Measurements from ENCODE around the gene SRMS.

SRMS gene

DNA sequence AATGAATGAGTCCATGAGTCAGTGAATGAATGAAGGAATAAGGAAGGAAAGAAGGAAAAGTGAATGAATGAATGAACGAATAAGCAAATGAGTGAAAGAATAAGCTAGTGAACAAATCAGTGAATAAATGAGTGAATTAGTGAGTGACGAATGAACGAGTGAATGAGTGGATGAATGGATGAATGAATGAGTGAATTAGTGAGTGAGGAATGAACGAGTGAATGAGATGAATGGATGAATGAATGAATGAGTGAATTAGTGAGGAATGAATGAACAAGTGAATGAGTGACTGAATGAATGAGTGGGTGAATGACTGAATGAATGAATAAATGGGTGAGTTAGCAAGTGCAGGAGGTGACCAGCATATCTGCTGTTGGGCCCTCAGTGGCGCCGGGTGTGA lies 3.8 kb downstream of the SRMS start:
- no peaks in the 10 kb centered on the region for H3K36me3 ChIP-seq (ENCODE audit: control insufficient read depth, low read depth, low read length)
- no peak overlapping the region for H3K4me3 ChIP-seq (ENCODE audit: low read length)
- no peaks in the 10 kb centered on the region for H3K9me3 ChIP-seq (ENCODE audit: control insufficient read depth, low read depth, low read length)
- no peak overlapping the region for H3K9ac ChIP-seq (ENCODE audit: low read length)
- H3K4me1 ChIP-seq (ENCODE audit: control insufficient read depth, low read depth, low read length), result no peaks in the 10 kb centered on the region
- no peak overlapping the region for H3K27ac ChIP-seq (ENCODE audit: low read length)
- H3K27me3 ChIP-seq (ENCODE audit: control insufficient read depth, insufficient read depth, low read length), result no peaks in the 10 kb centered on the region

DNA sequence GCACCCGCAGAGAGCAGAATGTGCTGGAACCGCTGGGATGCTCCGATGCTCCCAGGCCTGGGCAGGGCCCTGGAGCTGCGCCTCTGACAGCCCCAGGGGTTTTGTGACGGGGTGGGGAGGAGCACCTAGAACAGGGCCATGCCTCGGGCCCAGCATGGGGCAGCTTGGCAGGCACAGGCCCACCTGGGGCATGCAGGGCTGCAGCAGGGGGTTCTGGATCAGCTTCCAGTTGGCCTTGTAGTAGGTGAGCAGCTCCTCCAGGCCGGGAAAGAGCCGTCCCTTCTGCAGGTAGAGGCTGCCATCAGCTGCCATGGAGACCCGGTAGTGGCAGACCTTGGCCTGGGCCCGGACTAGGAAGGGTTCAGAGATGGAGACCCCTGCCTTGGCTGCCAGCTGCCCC lies 4.4 kb downstream of the SRMS start:
- Histone ChIP-seq H3K36me3 (ENCODE audit: control insufficient read depth, low read depth, low read length) (no peaks in the 10 kb centered on the region), H3K27ac (ENCODE audit: low read length) (no peak overlapping the region), H3K4me1 (ENCODE audit: control insufficient read depth, low read depth, low read length) (no peaks in the 10 kb centered on the region), H3K4me3 (ENCODE audit: low read length) (no peak overlapping the region), H3K9ac (ENCODE audit: low read length) (no peak overlapping the region), H3K27me3 (ENCODE audit: control insufficient read depth, insufficient read depth, low read length) (no peaks in the 10 kb centered on the region), H3K9me3 (ENCODE audit: control insufficient read depth, low read depth, low read length) (no peaks in the 10 kb centered on the region)

DNA sequence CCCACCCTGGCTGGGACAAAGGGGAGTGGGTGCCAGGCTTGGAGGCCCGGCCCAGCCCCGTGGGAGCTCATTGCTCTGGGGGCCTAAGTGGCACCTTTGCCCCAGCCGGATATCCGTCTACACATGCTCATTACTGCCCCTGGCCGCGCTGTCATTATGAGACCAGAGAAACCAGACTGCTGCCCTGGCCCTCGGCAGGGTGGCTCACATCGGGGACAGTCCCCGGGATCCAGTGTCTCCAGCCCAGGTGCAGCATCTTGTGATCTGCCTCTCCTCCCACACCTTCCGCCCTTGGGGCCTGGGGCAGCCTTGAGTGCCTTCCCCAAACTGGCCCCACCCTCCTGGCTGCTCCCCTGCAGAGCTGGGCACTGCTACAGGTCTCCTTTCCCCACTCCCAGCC lies 4.9 kb downstream of the SRMS start:
- Histone ChIP-seq H3K36me3 (ENCODE audit: control insufficient read depth, low read depth, low read length) (no peaks in the 10 kb centered on the region), H3K27ac (ENCODE audit: low read length) (no peak overlapping the region), H3K9ac (ENCODE audit: low read length) (no peak overlapping the region), H3K4me1 (ENCODE audit: control insufficient read depth, low read depth, low read length) (no peaks in the 10 kb centered on the region), H3K4me3 (ENCODE audit: low read length) (no peak overlapping the region), H3K27me3 (ENCODE audit: control insufficient read depth, insufficient read depth, low read length) (no peaks in the 10 kb centered on the region), H3K9me3 (ENCODE audit: control insufficient read depth, low read depth, low read length) (no peaks in the 10 kb centered on the region)

DNA sequence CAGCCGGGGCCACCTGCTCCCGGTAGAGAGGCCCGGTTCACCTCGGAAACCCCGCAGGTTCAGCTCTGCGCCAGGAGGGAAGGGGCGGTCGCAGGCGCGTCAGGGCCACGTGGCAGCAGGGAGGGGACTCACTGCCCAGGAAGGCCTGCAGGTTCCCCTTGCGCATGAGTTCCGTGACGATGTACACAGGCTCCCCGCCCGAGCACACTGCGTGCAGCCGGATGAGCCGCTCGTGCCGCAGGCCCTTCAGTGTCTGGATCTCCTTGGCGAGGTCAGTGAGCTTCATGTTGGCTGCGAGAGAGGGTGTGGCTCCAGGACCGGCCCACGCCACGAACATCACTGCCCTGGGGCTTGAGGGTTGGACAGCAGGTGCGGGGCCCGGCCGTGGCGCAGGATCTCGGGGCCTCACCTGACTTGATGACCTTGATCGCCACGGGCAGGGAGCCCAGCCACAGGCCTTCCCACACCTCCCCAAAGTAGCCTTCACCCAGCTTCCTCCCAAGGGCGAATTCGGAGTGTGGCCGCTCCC lies 5.5 kb downstream of the SRMS start:
- Histone ChIP-seq H3K27ac (ENCODE audit: low read length) (no peak overlapping the region), H3K9ac (ENCODE audit: low read length) (no peak overlapping the region), H3K27me3 (ENCODE audit: control insufficient read depth, insufficient read depth, low read length) (no peaks in the 10 kb centered on the region), H3K4me1 (ENCODE audit: control insufficient read depth, low read depth, low read length) (no peaks in the 10 kb centered on the region), H3K9me3 (ENCODE audit: control insufficient read depth, low read depth, low read length) (no peaks in the 10 kb centered on the region), H3K4me3 (ENCODE audit: low read length) (no peak overlapping the region), H3K36me3 (ENCODE audit: control insufficient read depth, low read depth, low read length) (no peaks in the 10 kb centered on the region)

DNA sequence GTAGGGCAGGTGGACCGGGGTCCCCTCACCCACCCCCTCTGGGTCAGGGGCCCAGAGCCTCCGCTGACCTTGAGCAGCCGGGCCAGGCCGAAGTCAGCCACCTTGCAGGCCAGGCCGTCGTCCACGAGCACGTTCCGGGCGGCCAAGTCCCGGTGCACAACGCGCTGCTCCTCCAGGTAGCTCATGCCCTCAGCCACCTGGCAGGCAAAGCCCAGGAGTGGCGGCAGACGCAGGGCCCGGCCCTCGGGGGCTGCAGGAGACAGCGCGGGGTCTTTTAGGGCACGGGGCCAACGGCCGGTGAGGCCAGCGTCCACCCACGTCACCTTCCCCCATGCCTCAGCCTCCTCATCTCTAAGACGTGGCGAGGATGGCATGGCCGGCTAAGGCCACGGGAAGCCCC lies 6.2 kb downstream of the SRMS start:
- Histone ChIP-seq H3K27me3 (ENCODE audit: control insufficient read depth, insufficient read depth, low read length) (no peaks in the 10 kb centered on the region), H3K4me3 (ENCODE audit: low read length) (no peak overlapping the region), H3K4me1 (ENCODE audit: control insufficient read depth, low read depth, low read length) (no peaks in the 10 kb centered on the region), H3K9me3 (ENCODE audit: control insufficient read depth, low read depth, low read length) (no peaks in the 10 kb centered on the region), H3K36me3 (ENCODE audit: control insufficient read depth, low read depth, low read length) (no peaks in the 10 kb centered on the region), H3K9ac (ENCODE audit: low read length) (no peak overlapping the region), H3K27ac (ENCODE audit: low read length) (no peak overlapping the region)

DNA sequence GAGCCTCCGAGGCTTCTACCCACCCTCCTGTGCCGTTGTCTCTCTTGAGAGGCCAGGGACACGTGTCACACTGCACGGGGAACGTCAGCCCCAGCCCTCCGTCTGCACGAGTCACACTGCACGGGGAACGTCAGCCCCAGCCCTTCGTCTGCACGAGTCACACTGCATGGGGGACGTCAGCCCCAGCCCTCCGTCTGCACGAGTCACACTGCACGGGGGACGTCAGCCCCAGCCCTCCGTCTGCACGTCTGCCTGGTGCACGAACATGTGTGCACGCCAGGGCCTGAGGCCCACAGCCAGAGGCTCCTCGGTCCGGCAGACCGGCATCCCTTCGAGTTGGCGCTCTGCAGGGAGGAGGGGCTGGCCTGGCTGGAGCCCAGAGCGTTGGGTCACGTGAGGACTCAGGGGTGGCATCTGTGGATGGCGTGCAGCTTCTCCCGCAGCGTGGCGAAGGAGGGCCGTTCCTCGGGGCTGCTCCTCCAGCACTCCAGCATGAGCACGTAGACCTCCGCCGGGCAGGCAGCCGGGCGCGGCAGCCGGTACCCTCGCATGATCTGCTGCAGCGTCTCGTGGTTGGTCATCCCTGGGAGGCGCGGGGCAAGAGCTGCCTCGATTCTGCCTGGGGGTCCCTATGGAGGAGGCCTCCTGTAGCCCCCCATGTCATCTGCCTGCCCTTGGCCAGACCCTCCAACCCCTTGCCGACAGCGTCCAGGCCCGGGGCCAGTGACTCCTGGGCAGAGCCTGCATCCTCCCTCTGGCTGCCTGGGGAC lies 6.9 kb downstream of the SRMS start:
- H3K4me1 ChIP-seq (ENCODE audit: control insufficient read depth, low read depth, low read length), result no peaks in the 10 kb centered on the region
- no peak overlapping the region for H3K4me3 ChIP-seq (ENCODE audit: low read length)
- no peak overlapping the region for H3K27ac ChIP-seq (ENCODE audit: low read length)
- H3K36me3 ChIP-seq (ENCODE audit: control insufficient read depth, low read depth, low read length), result no peaks in the 10 kb centered on the region
- no peak overlapping the region for H3K9ac ChIP-seq (ENCODE audit: low read length)
- no peaks in the 10 kb centered on the region for H3K9me3 ChIP-seq (ENCODE audit: control insufficient read depth, low read depth, low read length)
- no peaks in the 10 kb centered on the region for H3K27me3 ChIP-seq (ENCODE audit: control insufficient read depth, insufficient read depth, low read length)

- Histone ChIP-seq H3K36me3 (ENCODE audit: control insufficient read depth, low read depth, low read length) (no peaks in the 10 kb centered on the region), H3K27me3 (ENCODE audit: control insufficient read depth, insufficient read depth, low read length) (no peaks in the 10 kb centered on the region), H3K9ac (ENCODE audit: low read length) (no peak overlapping the region), H3K27ac (ENCODE audit: low read length) (no peak overlapping the region), H3K4me1 (ENCODE audit: control insufficient read depth, low read depth, low read length) (no peaks in the 10 kb centered on the region), H3K4me3 (ENCODE audit: low read length) (no peak overlapping the region), H3K9me3 (ENCODE audit: control insufficient read depth, low read depth, low read length) (no peaks in the 10 kb centered on the region)
Observed at GRCh38 chr20:63539441-63540370, 7.8 kb downstream of the SRMS start.

DNA sequence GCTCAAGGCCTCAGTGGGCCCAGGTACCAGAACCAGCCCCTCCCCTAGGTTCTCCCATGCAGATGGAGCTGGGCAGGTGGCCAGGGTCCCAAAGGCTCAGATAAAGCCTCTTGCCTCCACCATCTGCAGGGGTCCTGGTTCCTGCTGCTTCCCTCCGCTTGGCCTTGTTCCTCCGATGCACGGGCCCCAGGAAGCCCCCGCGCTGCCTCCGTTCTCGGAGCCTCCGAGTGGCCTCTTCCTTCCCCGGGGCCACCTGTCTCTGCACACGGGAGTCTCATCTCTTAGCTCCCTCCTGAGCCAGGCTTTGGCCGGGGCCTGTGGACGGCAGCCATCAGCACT lies 8.5 kb downstream of the SRMS start:
- Histone ChIP-seq H3K4me1 (ENCODE audit: control insufficient read depth, low read depth, low read length) (no peaks in the 10 kb centered on the region), H3K4me3 (ENCODE audit: low read length) (no peak overlapping the region), H3K27ac (ENCODE audit: low read length) (no peak overlapping the region), H3K36me3 (ENCODE audit: control insufficient read depth, low read depth, low read length) (no peaks in the 10 kb centered on the region), H3K27me3 (ENCODE audit: control insufficient read depth, insufficient read depth, low read length) (no peaks in the 10 kb centered on the region), H3K9me3 (ENCODE audit: control insufficient read depth, low read depth, low read length) (no peaks in the 10 kb centered on the region), H3K9ac (ENCODE audit: low read length) (no peak overlapping the region)

GRCh38 chr20:63538204-63539091 lies 9.1 kb downstream of the SRMS start:
- Histone ChIP-seq H3K27me3 (ENCODE audit: control insufficient read depth, insufficient read depth, low read length) (no peaks in the 10 kb centered on the region), H3K27ac (ENCODE audit: low read length) (no peak overlapping the region), H3K4me3 (ENCODE audit: low read length) (peak overlapping the region; percentile 40), H3K36me3 (ENCODE audit: control insufficient read depth, low read depth, low read length) (no peaks in the 10 kb centered on the region), H3K9ac (ENCODE audit: low read length) (no peak overlapping the region), H3K4me1 (ENCODE audit: control insufficient read depth, low read depth, low read length) (no peaks in the 10 kb centered on the region), H3K9me3 (ENCODE audit: control insufficient read depth, low read depth, low read length) (no peaks in the 10 kb centered on the region)

GRCh38 chr20:63537525-63538203 lies 9.9 kb downstream of the SRMS start:
- no peaks in the 10 kb centered on the region for H3K27me3 ChIP-seq (ENCODE audit: control insufficient read depth, insufficient read depth, low read length)
- no peaks in the 10 kb centered on the region for H3K4me1 ChIP-seq (ENCODE audit: control insufficient read depth, low read depth, low read length)
- no peak overlapping the region for H3K27ac ChIP-seq (ENCODE audit: low read length)
- no peaks in the 10 kb centered on the region for H3K36me3 ChIP-seq (ENCODE audit: control insufficient read depth, low read depth, low read length)
- no peaks in the 10 kb centered on the region for H3K9me3 ChIP-seq (ENCODE audit: control insufficient read depth, low read depth, low read length)
- no peak overlapping the region for H3K9ac ChIP-seq (ENCODE audit: low read length)
- peak overlapping the region; percentile 40 for H3K4me3 ChIP-seq (ENCODE audit: low read length)

Measured in iPS-18a (cell line).